DLD1 (cell line): ENCODE data around the gene ATP6V0E1.
"Not testable (repeated sequence)": the region's sequence is repeated elsewhere in the genome, so short reads cannot be mapped to it uniquely, and the experiment has no call there.

Experiments used
- in situ Hi-C: cut with HindIII; loops from 2 replicates; pipeline ENCODE4 v1.10.0; 2017; ENCODE audit warnings: low sequenced_read_pairs

Gene ATP6V0E1

GRCh38 chr5:173032730-173033129 lies 49.2 kb downstream of the ATP6V0E1 start:
- in situ Hi-C loops: no loop called here

GRCh38 chr5:173033923-173034322 lies 50.4 kb downstream of the ATP6V0E1 start:
- in situ Hi-C loops: no loop called here

- in situ Hi-C loops: no loop called here
Observed at GRCh38 chr5:173035904-173036707, 52.5 kb downstream of the ATP6V0E1 start.

GRCh38 chr5:173039188-173039587 lies 55.6 kb downstream of the ATP6V0E1 start:
- in situ Hi-C loops: no loop called here

GRCh38 chr5:173039964-173040363 lies 56.4 kb downstream of the ATP6V0E1 start:
- in situ Hi-C loops: no loop called here

- in situ Hi-C loops: no loop called here
Observed at GRCh38 chr5:173041881-173042762, 58.6 kb downstream of the ATP6V0E1 start.

- in situ Hi-C loops: no loop called here
Observed at GRCh38 chr5:173042763-173043107, 59.2 kb downstream of the ATP6V0E1 start.

GRCh38 chr5:173045474-173045873 lies 61.9 kb downstream of the ATP6V0E1 start:
- in situ Hi-C loops: no loop called here

GRCh38 chr5:173047096-173047837 lies 63.7 kb downstream of the ATP6V0E1 start:
- in situ Hi-C loops: not testable (repeated sequence)

GRCh38 chr5:173047838-173048105 lies 64.2 kb downstream of the ATP6V0E1 start:
- in situ Hi-C loops: no loop called here

GRCh38 chr5:173050791-173051190 lies 67.2 kb downstream of the ATP6V0E1 start:
- in situ Hi-C loops: no loop called here

GRCh38 chr5:173051746-173052145 lies 68.2 kb downstream of the ATP6V0E1 start:
- in situ Hi-C loops: no loop called here

GRCh38 chr5:173053041-173053440 lies 69.5 kb downstream of the ATP6V0E1 start:
- in situ Hi-C loops: no loop called here

- in situ Hi-C loops: no loop called here
Observed at GRCh38 chr5:173055042-173055721, 71.6 kb downstream of the ATP6V0E1 start.

- in situ Hi-C loops: no loop called here
Observed at GRCh38 chr5:173055722-173055982, 72.1 kb downstream of the ATP6V0E1 start.

GRCh38 chr5:173055983-173056782 lies 72.6 kb downstream of the ATP6V0E1 start, which contains the start of gene CREBRF:
Gene CREBRF, plus strand, starts transcription at chr5:173056352. Its CDS starts 24,424 bp downstream, at chr5:173080776.
- in situ Hi-C loops: no loop called here

GRCh38 chr5:173056783-173057061 lies 73.2 kb downstream of the ATP6V0E1 start:
- in situ Hi-C loops: no loop called here

GRCh38 chr5:173057062-173057924 lies 73.7 kb downstream of the ATP6V0E1 start:
- in situ Hi-C loops: no loop called here

GRCh38 chr5:173062141-173062540 lies 78.6 kb downstream of the ATP6V0E1 start:
- in situ Hi-C loops: no loop called here

- in situ Hi-C loops: no loop called here
Observed at GRCh38 chr5:173065155-173065554, 81.6 kb downstream of the ATP6V0E1 start.
